Measurements from ENCODE around the gene KDF1.

The KDF1 gene

GRCh38 chr1:26936823-26937222 lies 23.4 kb downstream of the KDF1 start:
- no peak for TF ChIP-seq CTCF (IDR thresholded peaks at IDR 0.05; ENCODE audit: low read length, missing control alignments)
- no peak for DNase-seq (ENCODE audit: low read depth)
- no peak overlapping the region for H3K4me3 ChIP-seq (replicated peaks; ENCODE audit: low read depth, low read length)

DNA sequence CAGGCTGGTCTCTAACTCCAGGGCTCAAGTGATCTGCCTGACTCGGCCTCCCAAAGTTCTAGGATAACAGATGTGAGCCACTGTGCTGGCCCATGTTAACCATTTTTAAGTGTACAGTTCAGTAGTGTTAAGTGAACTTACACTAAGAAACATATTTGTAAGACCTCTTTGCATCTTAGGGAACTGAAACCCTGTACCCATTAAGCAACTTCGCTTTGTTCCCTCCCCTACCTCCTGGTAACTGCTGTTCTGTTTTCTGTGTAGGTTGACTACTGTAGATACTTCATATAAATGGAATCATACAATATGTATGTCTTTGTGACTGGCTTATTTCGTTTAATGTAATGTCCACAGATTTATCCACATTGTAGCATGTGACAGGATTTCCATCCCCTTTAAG lies 27.7 kb downstream of the KDF1 start:
- no peak for TF ChIP-seq CTCF (IDR thresholded peaks at IDR 0.05; ENCODE audit: low read length, missing control alignments)
- DNase-seq (ENCODE audit: low read depth): no peak

DNA sequence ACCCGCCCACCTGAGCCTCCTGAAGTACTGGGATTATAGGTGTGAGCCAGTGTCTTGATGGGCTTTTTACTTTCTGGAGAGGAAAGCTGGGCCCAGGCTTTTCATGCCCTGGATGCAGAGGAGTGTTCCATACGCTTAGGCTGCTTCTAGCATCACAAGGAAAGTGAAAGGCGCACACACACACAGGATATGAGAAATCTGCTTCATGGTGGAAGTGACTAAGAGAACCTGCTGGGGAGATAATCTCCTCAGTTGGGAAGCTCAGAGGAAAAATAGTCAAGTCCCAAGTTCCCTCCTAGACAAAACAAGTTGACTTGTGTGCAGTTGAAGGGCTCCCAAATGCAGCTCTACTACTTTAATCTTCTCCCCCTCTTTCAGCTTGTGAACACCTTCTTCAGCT lies 36.6 kb downstream of the KDF1 start:
- no peak overlapping the region for H3K4me3 ChIP-seq (replicated peaks; ENCODE audit: low read depth, low read length)
- peak; percentile 64 for DNase-seq (ENCODE audit: low read depth)
- TF ChIP-seq CTCF (IDR thresholded peaks at IDR 0.05; ENCODE audit: low read length, missing control alignments): no peak

More for the DNA sequence above, 27.7 kb downstream of the KDF1 start:
- H3K4me3 ChIP-seq (replicated peaks; ENCODE audit: low read depth, low read length): no peak overlapping the region

DNA sequence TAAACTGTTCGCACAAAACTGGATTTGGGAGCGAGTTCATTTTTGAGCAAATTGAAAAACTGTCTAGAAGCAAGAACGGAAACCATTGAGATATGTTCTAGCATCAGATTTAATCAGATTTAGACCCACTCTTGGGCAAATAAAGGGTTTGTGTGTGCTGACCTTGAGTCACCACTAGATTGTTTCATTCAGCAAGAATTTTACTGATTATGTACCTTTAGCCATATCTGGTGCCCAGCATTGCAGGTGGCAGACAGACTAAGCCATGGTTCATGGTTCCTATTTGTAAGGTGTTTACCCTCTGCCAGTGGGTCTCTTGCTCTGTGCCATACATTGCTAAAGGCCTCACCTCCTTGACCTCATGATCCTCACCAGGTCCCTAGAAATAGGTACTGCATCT lies 37.4 kb downstream of the KDF1 start:
- no peak for DNase-seq (ENCODE audit: low read depth)
- peak overlapping the region; percentile 89 for H3K4me3 ChIP-seq (replicated peaks; ENCODE audit: low read depth, low read length)
- no peak for TF ChIP-seq CTCF (IDR thresholded peaks at IDR 0.05; ENCODE audit: low read length, missing control alignments)

DNA sequence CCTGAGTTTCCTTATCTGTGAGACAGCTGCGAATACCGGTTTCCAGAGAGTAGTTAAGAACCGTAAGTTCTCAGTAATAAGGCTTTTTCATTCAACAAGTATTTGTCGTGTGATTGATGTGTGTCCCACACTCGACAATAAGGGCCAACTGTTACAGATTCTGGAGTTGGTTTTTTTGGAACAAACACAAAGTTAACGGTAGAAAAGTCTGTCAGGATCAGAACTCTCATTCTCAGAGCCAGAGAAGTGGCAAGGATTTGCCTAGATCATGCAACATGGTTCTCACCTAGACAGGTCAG lies 37.9 kb downstream of the KDF1 start:
- no peak for DNase-seq (ENCODE audit: low read depth)
- TF ChIP-seq CTCF (IDR thresholded peaks at IDR 0.05; ENCODE audit: low read length, missing control alignments): no peak
- peak overlapping the region; percentile 89 for H3K4me3 ChIP-seq (replicated peaks; ENCODE audit: low read depth, low read length)

DNA sequence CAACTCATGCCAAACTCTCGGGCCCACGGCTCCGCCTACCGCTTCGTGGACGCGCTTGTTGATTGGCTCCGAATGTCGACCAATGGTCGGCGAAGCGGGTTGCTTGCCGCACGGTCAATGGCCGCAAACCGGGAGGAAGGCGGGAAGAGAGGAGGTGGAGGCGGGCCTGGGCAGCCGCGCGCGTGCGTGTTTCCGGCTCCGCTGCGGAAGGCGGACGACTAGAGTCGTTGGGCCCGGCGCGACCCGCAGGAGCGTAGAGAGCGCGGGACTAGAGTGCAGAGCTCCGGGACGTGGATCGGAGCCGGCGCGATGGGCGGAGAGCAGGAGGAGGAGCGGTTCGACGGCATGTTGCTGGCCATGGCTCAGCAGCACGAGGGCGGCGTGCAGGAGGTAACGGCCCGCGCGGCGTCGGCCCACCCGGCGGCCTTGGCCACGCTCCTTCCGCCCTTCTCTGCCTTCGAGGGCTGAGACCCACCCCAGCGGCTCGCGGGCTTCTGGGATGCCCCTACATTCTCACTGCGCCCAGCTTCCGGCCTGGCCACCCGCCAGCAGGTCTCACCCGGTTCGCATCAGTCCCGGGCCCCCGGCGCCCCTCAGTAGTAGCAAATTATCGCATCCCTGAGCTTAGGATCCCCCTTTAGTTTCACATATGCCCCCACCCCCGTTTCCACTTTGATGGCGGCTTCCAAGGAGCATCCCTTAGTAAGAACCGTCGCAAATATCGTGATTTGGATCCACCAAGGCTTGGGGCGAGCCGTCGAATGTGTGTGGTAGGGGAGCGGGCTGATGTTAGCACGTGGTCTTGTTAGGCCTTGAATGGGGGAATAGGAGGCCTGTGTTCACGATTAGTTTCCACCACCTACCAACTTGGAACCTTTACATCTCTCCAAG lies 38.5 kb downstream of the KDF1 start, which contains the start of gene NUDC:
Gene NUDC, plus strand, starts transcription at position 204 of the 891 bp plus-strand sequence. Its CDS starts 106 bp downstream, at position 310.
- DNase-seq (ENCODE audit: low read depth): peak; percentile 97
- no peak for TF ChIP-seq CTCF (IDR thresholded peaks at IDR 0.05; ENCODE audit: low read length, missing control alignments)
- peak within 1 kb of the TSS; percentile 89 for H3K4me3 ChIP-seq (replicated peaks; ENCODE audit: low read depth, low read length)

- H3K4me3 ChIP-seq (replicated peaks; ENCODE audit: low read depth, low read length): peak overlapping the region; percentile 89
- no peak for TF ChIP-seq CTCF (IDR thresholded peaks at IDR 0.05; ENCODE audit: low read length, missing control alignments)
- no peak for DNase-seq (ENCODE audit: low read depth)
Measured at GRCh38 chr1:26921126-26921539, 39.1 kb downstream of the KDF1 start.

Data from fibroblast of pulmonary artery (primary cell).